GOT3 (cell line): ENCODE measurements around the gene GTPBP6.
"Not testable (repeated sequence)": the region's sequence is repeated elsewhere in the genome, so short reads cannot be mapped to it uniquely, and the experiment has no call there.

ENCODE experiments used
- DNase-seq: peaks from one replicate; lab custom pipeline; 2025; ENCODE audit warnings: mixed read lengths; lab: John Stamatoyannopoulos, UW

GTPBP6 gene

GRCh38 chrX:351736-352135, 33.1 kb upstream of the GTPBP6 start:
- no peak for DNase-seq

GRCh38 chrX:351324-351641, 32.7 kb upstream of the GTPBP6 start:
- not testable (repeated sequence) for DNase-seq

DNA sequence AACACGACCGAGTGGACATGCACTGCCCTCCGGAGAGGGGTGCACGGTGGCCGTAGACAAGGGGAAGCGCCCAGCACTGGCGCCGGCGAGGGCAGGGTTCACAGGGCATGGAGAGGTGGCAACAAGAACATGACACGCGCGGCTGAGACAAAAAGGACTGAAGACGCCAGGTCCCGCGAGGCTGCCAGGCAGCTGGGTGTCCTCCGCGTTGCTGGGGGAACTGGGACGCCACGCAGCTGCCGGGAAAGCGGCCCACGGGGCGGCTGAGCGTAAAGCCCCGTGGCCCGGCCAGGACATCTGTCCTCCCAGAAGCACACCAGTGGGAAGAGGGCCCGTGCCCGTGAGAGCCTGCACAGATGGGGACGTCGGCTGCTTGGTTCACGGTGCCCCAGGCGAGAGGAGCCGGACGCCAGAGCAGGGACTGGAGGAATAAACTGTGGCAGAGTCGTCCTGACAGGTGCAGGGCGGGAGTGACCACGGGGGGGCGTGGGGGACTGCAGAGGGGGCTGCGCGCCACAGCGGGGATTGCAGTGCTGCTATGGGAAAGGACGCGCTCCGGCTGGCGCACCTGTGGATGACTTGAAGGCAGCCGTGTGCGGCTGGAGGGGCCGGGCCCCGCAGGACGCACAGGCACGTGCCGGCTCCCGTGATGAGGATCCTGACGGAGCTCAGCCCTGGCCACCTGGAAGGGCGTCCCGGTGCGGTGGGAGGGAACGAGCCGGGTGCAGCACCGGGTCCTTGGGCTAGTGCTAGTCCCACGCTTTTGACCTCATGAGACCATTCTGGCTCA, 32.1 kb upstream of the GTPBP6 start:
- no peak for DNase-seq

DNA sequence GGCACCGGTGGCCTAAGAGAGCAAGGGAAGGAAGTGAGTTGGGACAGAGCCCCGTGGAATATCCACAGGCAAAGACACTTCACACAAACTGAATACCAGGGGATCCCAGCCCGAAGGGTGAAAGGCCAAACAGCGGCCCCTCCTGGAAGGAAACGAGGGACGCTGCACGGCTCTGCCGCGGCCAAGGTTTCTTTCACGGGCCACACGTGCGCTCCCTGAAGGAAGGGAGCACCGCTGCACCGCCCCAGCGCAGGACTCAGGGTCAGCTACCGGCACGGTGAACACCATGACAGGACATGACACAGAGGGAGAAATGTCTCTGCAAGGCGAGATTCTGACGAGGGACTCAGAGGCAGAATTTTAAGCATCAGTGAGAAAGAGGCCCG, 31.5 kb upstream of the GTPBP6 start:
- no peak for DNase-seq

DNA sequence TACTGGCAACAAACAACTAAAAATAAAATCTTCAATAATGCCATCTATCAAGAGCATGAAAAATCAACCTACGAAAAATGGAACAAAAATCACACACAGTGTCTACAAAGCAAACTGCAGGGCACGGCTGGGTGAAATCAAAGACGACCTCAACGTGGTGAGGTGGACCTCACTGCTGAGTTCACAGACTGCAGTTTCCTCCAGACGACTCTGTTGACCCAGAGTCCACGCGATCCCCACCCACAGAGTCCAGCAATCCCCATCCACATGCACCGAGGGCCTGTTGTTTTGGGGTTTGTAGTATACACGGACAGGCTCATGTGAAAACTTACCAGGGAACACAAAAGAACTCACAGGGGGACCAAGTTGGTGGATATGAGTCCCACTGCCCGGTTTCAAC, 31.1 kb upstream of the GTPBP6 start:
- DNase-seq: no peak

GRCh38 chrX:349196-349595, 30.6 kb upstream of the GTPBP6 start:
- DNase-seq: no peak

GRCh38 chrX:348461-349117, 30.0 kb upstream of the GTPBP6 start:
- no peak for DNase-seq

DNA sequence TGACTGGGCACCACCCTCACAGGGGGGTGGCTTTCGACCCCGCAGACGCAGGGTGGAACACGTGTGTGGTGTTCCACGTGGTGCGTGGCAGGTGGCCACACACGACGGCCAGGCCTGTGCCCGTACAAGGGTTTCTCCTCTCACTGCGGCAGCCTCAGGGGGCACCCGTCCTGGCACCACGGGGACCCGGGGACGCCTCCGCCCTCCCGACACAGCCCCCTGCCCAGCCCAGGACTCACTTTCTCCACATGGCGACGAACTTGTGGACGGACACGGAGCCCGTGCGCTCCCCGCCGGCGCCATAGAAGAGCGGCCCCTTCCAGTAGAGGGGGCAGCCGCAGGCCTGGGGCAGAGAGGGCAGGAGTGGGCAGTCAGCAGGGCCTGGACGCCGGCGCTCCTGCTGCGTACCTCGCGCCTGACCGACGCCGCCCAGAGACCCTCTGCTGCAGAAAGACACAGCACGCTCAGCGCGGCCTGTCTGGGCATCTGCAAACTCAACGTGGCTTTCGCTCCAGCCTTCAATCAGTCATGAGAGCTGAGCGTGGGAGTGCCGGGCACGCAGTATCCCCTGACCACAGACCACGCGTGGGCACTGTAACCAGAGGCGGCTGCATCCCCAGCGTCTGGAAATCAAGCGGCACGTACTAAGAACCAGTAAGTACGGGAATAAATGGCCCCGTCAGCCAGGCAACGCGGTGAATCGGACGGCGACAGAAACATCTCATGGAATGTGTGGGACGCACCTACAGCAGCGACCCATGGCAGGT, 28.9 kb upstream of the GTPBP6 start:
- no peak for DNase-seq

DNA sequence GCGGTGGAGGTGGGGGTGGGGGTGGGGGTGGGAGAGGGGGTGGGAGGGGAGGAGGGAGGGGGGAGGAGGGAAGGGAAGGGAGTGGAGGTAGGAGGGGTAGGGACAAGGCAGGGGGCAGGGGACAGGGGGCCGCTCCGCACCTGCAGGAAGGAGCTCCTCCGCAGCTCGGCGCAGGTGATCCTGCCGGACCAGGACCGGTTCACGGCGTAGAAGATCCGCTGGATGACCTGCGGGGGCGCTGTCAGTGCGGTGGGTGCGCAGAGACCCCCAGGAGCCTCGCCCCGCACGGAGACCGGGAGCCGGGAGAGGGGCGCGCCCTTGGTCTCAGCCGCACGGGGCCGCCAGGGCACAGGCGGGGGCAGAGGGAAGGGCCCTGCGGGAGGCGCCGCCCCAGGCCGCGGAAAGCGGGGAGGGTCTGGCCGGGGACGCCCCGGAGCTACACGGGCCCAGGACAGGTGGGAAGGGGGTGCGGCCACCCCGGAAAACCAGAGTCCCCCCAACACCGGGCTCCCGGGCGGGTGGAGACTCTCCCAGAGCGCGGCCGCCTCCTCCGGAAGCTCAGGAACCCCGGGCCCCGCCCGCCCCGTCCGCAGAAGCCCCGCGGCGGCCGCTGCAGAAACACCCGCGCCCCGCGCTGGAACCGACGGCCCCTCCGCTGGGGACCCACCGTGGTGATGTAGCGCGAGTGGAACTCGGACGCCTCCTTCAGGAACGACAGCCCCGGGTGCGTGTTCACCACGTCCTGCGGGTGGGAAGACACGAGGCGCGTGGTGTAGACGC, 27.6 kb upstream of the GTPBP6 start:
- DNase-seq: no peak

DNA sequence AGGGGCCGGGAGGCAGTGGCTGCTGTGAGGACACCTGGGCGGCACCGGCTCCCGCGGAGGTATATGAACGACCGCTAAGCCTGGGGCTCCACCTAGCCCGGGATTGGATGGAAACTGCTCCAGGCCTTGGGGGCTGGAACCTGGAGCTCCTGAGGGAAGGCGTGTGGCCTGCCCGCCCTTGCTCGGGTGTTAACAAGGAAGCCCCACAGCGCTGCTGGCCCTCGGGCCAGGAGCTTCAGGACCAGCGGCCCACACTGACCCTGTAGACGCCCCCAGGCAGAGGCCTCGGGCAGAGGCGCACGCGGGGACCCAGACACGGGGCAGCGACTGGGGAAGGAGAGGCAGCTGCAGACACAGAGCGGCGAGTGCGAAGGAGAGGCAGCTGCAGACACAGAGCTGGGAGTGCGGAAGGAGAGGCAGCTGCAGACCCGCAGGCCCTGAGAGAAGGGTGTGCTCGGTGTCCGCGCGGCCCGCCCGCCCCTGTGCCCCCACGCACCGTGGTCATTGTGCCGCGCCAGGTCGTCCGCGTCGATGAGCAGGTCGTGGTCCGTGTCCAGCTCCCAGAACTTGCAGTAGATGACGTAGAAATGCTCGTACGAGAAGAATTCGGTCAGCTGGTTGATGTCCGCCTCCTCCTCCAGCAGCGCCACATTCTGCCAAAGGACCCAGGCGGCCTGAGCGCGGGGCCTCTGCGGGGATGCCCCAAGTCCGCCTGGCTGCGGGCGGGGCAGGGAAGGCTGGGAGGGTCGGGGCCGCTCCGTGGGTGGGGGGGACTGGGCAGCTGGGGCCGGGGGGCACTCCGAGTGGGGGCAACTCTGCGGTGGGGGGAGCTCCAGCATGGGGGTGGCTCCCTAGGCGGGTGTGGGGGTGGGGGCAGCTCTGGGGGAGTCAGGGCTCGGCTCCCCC, 26.7 kb upstream of the GTPBP6 start:
- DNase-seq: no peak

DNA sequence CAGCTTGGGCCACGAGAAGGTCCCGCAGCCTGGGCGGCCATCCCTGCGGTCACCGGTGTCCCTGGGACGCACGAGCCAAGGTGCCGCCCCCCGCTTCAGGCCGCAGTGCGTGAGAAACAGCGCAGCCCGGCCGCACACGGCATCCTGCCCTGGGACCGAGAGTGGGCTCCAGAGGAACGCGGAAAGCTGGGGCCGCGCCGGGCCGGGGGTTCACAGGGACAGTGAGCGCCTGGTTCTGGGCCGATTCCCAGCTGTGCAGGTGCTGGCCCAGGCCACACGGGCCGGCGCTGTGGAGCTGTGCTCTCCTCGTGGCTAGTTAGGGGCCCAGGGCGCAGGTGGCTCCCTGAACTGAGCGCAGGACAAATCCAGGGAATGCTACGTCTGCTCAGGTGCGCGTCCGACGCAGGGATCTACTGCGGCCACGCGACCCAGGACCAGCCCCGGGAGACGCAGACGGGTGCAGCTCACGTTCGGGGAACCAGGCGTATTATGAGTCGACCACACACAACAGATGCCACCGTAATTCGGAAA, 25.8 kb upstream of the GTPBP6 start:
- no peak for DNase-seq

- DNase-seq: no peak
These were observed 23.0 kb upstream of the GTPBP6 start for GRCh38 chrX:341541-342101.

DNA sequence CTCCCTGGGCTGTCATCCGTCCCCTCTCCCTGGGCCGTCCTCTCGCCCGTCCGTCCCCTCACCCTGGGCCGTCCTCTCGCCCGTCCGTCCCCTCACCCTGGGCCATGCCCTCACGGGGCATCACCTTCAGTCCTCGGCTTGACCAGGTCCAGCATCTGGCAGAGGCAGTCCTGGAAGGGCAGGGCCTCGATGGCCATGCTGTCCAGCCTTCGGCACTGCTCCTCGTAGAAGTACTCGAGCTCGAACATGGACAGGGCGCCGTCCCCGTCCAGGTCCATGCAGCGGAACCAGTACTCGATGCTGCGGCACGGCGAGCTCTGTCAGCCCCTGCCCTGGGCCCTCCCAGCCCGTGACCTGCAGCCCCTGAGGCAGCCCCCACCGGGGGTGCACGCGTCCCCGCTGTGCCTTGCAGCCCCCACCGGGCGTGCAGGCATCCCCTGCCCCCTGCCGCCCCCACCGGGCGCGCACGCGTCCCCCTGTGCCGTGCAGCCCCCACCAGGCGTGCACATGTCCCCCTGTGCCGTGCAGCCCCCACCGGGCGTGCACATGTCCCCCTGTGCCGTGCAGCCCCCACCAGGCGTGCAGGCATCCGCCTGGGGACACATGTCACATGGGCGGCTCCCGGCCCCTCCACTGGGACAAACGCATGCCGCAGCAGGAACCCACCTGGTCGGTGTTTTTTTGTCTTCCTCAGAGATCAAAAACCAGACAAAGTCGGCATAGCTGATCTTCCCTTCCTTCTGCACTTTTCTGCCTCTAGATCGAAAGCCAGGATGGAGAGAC, 22.2 kb upstream of the GTPBP6 start:
- DNase-seq: no peak

- DNase-seq: no peak
These were observed 21.5 kb upstream of the GTPBP6 start for GRCh38 chrX:340121-340520.

- no peak for DNase-seq
These were observed 20.3 kb upstream of the GTPBP6 start for GRCh38 chrX:338836-339400.

GRCh38 chrX:338281-338835, 19.8 kb upstream of the GTPBP6 start:
- no peak for DNase-seq

DNA sequence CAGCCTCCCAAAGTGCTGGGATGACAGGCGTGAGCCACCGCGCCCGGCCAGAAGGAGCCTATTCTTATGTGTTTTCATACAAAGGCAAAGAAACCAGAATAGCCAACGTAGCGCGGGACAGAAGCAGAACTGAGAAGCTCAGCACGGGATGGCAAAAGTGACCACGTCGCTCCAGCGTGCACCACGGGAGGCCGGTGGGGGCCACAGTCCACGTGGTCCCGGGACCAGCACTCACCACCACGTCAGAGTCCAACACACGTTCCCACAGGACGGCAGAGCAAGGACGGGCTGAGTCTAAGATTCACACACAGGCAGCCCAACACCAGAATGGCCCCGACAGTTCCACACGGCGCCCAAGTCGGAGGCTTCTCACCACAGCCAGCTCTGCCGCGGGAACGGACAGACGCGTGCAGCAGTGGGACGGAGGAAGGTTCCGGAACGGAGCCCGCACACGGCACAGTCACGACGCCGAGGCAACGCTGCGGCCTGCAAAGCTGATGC, 18.8 kb upstream of the GTPBP6 start:
- DNase-seq: no peak

GRCh38 chrX:336227-336626, 17.6 kb upstream of the GTPBP6 start:
- no peak for DNase-seq

- no peak for DNase-seq
These were observed 17.2 kb upstream of the GTPBP6 start for GRCh38 chrX:335758-336155.
